GM12878 (cell line): ENCODE measurements around the gene CUL5. TPM values are rescaled to one million over a fixed set of nuclear protein-coding genes. Genes with fewer than 3 reads are reported as not detected.

ENCODE experiments used
- ATAC-seq: fragments of 200-7000 bp; cut with Tn5 transposase; 3 replicates; pipeline ENCODE4 v1.9.1; 2020; ENCODE audit warnings: mild to moderate bottlenecking, moderate library complexity
- BruUV-seq: library from RNA; stranded (reverse); fragments of 400-500 nt; replicated peaks from 2 replicates; lab custom pipeline; 2021; lab: Mats Ljungman, UMichigan
- CTCF ChIA-PET: fragments of 300-600 bp; sonication (Branson Sonifier 250); formaldehyde crosslinking; extraction: SDS; loops from one replicate; lab custom pipeline; 2021; ENCODE audit warnings: inconsistent platforms; lab: Yijun Ruan, JAX
- POLR2A ChIA-PET: fragments of 350-600 bp; formaldehyde crosslinking; extraction: SDS; loops from one replicate; lab custom pipeline; 2021; ENCODE audit warnings: inconsistent platforms; lab: Charles Lee
- RAD21 ChIA-PET: fragments of 300-600 bp; sonication (Branson Sonifier 250); formaldehyde crosslinking; loops from one replicate; lab custom pipeline; 2023; ENCODE audit warnings: antibody characterized with exemption; ENCODE audit not compliant: unreplicated experiment; lab: Charles Lee
- SMC1A ChIA-PET: fragments of 300-600 bp; sonication (Branson Sonifier 250); formaldehyde crosslinking; loops from one replicate; lab custom pipeline; 2023; ENCODE audit not compliant: unreplicated experiment, uncharacterized antibody; lab: Charles Lee
- DNase-seq: peaks from one replicate; pipeline ENCODE4 v3.0.0-alpha.2; 2011; ENCODE audit warnings: low read depth, low spot score
- FAIRE-seq: peaks from 3 replicates; lab custom pipeline; 2011; peaks lifted over from hg19 to GRCh38; lab: Jason Lieb, UNC
- H2AFZ ChIP-seq: 2 replicates; pipeline ENCODE4 v1.6.0; 2011; ENCODE audit warnings: low read depth, low read length, control low read depth; ENCODE audit not compliant: control insufficient read depth
- H3K27ac ChIP-seq: 2 replicates; pipeline ENCODE4 v1.5.1; 2011; ENCODE audit warnings: control low read depth; ENCODE audit not compliant: control insufficient read depth, insufficient read depth
- H3K27me3 ChIP-seq, 2 experiments: replicated peaks in 1 of 2; 2 replicates each; pipeline versions ENCODE4 v1.6.0 to v1.6.1; 2011; ENCODE audit warnings: low read length in 1 of 2; ENCODE audit not compliant: control insufficient read depth in 2 of 2, insufficient read depth in 2 of 2
- H3K36me3 ChIP-seq, 2 experiments: 2 replicates each; pipeline ENCODE4 v1.5.1; 2011; ENCODE audit warnings: low read length in 1 of 2; ENCODE audit not compliant: control insufficient read depth in 2 of 2, insufficient read depth in 2 of 2
- H3K4me1 ChIP-seq: 2 replicates; pipeline ENCODE4 v1.6.1; 2011; ENCODE audit warnings: mild to moderate bottlenecking, low read length, moderate library complexity, mixed read lengths; ENCODE audit not compliant: control insufficient read depth, insufficient read depth
- H3K4me2 ChIP-seq: 2 replicates; pipeline ENCODE4 v1.6.0; 2011; ENCODE audit warnings: control low read depth; ENCODE audit not compliant: control insufficient read depth, insufficient read depth
- H3K4me3 ChIP-seq: fragments of 200-600 bp; sonication (generic); 2 replicates; pipeline ENCODE4 v1.5.1; 2016
- H3K79me2 ChIP-seq: 2 replicates; pipeline ENCODE4 v1.6.0; 2011; ENCODE audit warnings: low read length; ENCODE audit not compliant: control insufficient read depth, insufficient read depth
- H3K9ac ChIP-seq: 2 replicates; pipeline ENCODE4 v1.8.0; 2011; ENCODE audit warnings: low read length, control low read depth, mixed read lengths; ENCODE audit not compliant: control insufficient read depth, insufficient read depth
- H3K9me3 ChIP-seq: replicated peaks from 3 replicates; pipeline ENCODE4 v1.5.1; 2011; ENCODE audit warnings: mild to moderate bottlenecking, low read length; ENCODE audit not compliant: control insufficient read depth, insufficient read depth
- H4K20me1 ChIP-seq: 2 replicates; pipeline ENCODE4 v1.6.0; 2011; ENCODE audit not compliant: control insufficient read depth, insufficient read depth
- EP300 ChIP-seq, 2 experiments: fragments of 150-350 bp in 1 of 2; IDR thresholded peaks; 2 replicates each; pipeline ENCODE4 v1.6.1; 2011 to 2012; ENCODE audit warnings: low read depth in 2 of 2, low read length in 2 of 2, borderline replicate concordance in 1 of 2, improper control_type of control experiment in 1 of 2, inconsistent platforms in 1 of 2; ENCODE audit not compliant: control insufficient read depth in 1 of 2
- KAT2A ChIP-seq: conservative IDR thresholded peaks from 2 replicates; pipeline ENCODE4 v1.6.1; 2011; ENCODE audit warnings: low read depth, low read length; ENCODE audit not compliant: control insufficient read depth
- MXI1 ChIP-seq: fragments of 150-350 bp; IDR thresholded peaks from 2 replicates; pipeline ENCODE4 v1.6.1; 2011; ENCODE audit warnings: low read depth, mild to moderate bottlenecking, inconsistent platforms, low read length, improper control_type of control experiment
- PRDM15 ChIP-seq: fragments of 450-650 bp; formaldehyde crosslinking; IDR thresholded peaks from 2 replicates; pipeline ENCODE4 v1.4.0; 2020; ENCODE audit warnings: mild to moderate bottlenecking, moderate library complexity
- RUNX3 ChIP-seq: IDR thresholded peaks from 2 replicates; pipeline ENCODE4 v1.6.1; 2012; ENCODE audit warnings: low read length, inconsistent platforms
- SIN3A ChIP-seq: IDR thresholded peaks from 2 replicates; pipeline ENCODE4 v1.6.1; 2012; ENCODE audit warnings: low read depth, low read length, improper control_type of control experiment
- ZSCAN29 ChIP-seq: fragments of 450-650 bp; IDR thresholded peaks from 2 replicates; pipeline ENCODE4 v1.6.1; 2017; ENCODE audit warnings: mild to moderate bottlenecking, moderate library complexity
- WGBS: methylation state at CpG from one replicate; pipeline ENCODE4 v1.1.6; 2016; ENCODE audit warnings: low lambda C conversion rate; ENCODE audit not compliant: insufficient replicate concordance, insufficient coverage; ENCODE audit errors: missing lambda C conversion rate; 5-methylcytosine and 5-hydroxymethylcytosine counted together
- in situ Hi-C: fragments of 300-500 bp; cut with MboI; formaldehyde crosslinking; loops from 9 replicates; pipeline ENCODE4 v1.14.3; 2018; ENCODE audit warnings: mixed read lengths
- intact Hi-C: fragments of 100-400 bp; cut with micrococcal nuclease; formaldehyde crosslinking; loops from one replicate; pipeline ENCODE4 v1.14.2; 2022; ENCODE audit not compliant: unreplicated experiment
- polyA plus RNA-seq, 11 experiments: library from polyadenylated mRNA; depleted of rRNA in 4 of 11; unstranded in 6 of 11; stranded (reverse) in 5 of 11; fragments of >200 nt; fragmentation: Nextera tagmentation in 4 of 11; fragmentation: Illumina TruSeq in 1 of 11; extraction: Ambion mirVana in 4 of 11; extraction: Trizol in 1 of 11; gene quantifications; 1 replicate in 1 of 11; 2 replicates in 10 of 11; pipeline versions ENCODE4 v1.2.1 to v1.2.3, GENCODE V29; 2011 to 2016; ENCODE audit warnings: inconsistent platforms in 2 of 11, missing spikeins in 2 of 11, low read depth in 1 of 11
- total RNA-seq, 4 experiments: library from RNA; depleted of rRNA in 3 of 4; stranded (reverse); fragments of >200 nt in 3 of 4; fragmentation: Illumina TruSeq in 1 of 4; extraction: Trizol in 1 of 4; gene quantifications; 2 replicates each; pipeline versions ENCODE4 v1.2.1 to v1.2.3, GENCODE V29; 2013 to 2021
- TF ChIP-seq, protein P1 (sequence below): fragments of 450-650 bp; IDR thresholded peaks from 2 replicates; pipeline ENCODE4 v1.6.1; 2014; ENCODE audit warnings: mild to moderate bottlenecking
- TF ChIP-seq, protein P2 (sequence below): fragments of 450-650 bp; formaldehyde crosslinking; IDR thresholded peaks from 2 replicates; pipeline ENCODE4 v1.5.0; 2022; ENCODE audit warnings: mild to moderate bottlenecking, missing genetic modification characterization

Gene CUL5
- total and polyA plus RNA-seq, 10 of the 15 experiments (the other 5 are each of a cell fraction or from before 2014, with no cell fraction given), result 9.1 to 37.6 (median 18.3) TPM

DNA sequence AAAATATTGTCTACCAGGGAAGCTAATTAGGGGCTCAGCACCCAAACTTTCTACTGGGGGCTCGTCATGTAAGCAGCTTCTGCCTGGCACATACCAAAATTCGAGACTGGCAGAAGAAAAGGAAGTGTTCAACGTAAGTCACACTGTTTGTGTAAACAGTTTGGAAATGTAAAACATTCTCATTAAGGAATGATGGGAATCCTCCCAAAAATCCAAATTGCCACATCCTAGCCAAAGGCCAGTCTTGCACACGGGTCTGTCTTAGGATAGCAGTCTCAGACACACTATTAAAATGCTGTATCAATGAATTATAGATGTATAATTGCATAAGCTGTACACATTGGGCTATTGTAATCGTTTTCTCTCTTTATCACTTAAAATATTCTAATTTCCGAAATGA lies 28.9 kb downstream of the CUL5 start (continued):
- TF ChIP-seq, protein P1, sequence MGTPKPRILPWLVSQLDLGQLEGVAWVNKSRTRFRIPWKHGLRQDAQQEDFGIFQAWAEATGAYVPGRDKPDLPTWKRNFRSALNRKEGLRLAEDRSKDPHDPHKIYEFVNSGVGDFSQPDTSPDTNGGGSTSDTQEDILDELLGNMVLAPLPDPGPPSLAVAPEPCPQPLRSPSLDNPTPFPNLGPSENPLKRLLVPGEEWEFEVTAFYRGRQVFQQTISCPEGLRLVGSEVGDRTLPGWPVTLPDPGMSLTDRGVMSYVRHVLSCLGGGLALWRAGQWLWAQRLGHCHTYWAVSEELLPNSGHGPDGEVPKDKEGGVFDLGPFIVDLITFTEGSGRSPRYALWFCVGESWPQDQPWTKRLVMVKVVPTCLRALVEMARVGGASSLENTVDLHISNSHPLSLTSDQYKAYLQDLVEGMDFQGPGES, result no peak
- no peak for TF ChIP-seq EP300 (IDR thresholded peaks at IDR 0.05; ENCODE audit: borderline replicate concordance in 1 of 2, control insufficient read depth in 1 of 2, low read depth in 2 of 2, low read length in 2 of 2)
- TF ChIP-seq, protein P2, sequence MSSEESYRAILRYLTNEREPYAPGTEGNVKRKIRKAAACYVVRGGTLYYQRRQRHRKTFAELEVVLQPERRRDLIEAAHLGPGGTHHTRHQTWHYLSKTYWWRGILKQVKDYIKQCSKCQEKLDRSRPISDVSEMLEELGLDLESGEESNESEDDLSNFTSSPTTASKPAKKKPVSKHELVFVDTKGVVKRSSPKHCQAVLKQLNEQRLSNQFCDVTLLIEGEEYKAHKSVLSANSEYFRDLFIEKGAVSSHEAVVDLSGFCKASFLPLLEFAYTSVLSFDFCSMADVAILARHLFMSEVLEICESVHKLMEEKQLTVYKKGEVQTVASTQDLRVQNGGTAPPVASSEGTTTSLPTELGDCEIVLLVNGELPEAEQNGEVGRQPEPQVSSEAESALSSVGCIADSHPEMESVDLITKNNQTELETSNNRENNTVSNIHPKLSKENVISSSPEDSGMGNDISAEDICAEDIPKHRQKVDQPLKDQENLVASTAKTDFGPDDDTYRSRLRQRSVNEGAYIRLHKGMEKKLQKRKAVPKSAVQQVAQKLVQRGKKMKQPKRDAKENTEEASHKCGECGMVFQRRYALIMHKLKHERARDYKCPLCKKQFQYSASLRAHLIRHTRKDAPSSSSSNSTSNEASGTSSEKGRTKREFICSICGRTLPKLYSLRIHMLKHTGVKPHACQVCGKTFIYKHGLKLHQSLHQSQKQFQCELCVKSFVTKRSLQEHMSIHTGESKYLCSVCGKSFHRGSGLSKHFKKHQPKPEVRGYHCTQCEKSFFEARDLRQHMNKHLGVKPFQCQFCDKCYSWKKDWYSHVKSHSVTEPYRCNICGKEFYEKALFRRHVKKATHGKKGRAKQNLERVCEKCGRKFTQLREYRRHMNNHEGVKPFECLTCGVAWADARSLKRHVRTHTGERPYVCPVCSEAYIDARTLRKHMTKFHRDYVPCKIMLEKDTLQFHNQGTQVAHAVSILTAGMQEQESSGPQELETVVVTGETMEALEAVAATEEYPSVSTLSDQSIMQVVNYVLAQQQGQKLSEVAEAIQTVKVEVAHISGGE (CRISPR knock-in tag), result no peak
- no peak for TF ChIP-seq ZSCAN29
- TF ChIP-seq, all 136 proteins: peak for 0

- ATAC-seq (no peak), DNase-seq (no peak), FAIRE-seq (no peak)
- no peaks in the 10 kb centered on the region for H3K4me1 ChIP-seq
- intact Hi-C loops (no loop called here), in situ Hi-C loops (no loop called here)
- BruUV-seq, result no TSS peak
- no peaks in the 10 kb centered on the region for H3K9me3 ChIP-seq
- peaks cover 2 to 4% of the 10 kb centered on the region in 2 experiments; a peak in 3 of 4 replicates for H3K36me3 ChIP-seq
- ChIA-PET SMC1A (no interaction called here), CTCF (no interaction called here), POLR2A (interaction anchor here (0.7 kb wide), 1 partner anchor 14 kb away, joined by 3 read pairs; no protein-coding TSS in a partner anchor), RAD21 (no interaction called here)
- no peaks in the 10 kb centered on the region for H4K20me1 ChIP-seq
- H2AFZ ChIP-seq, result no peak overlapping the region
- WGBS, result 86% methylated on average over 1 of the region's 1 CpG
- TF ChIP-seq SIN3A, result no peak
- no peak for TF ChIP-seq KAT2A
- TF ChIP-seq PRDM15 (CRISPR knock-in tag), result no peak
- TF ChIP-seq RUNX3, result no peak
- TF ChIP-seq MXI1, result no peak
- no peaks in the 10 kb centered on the region; the same call in 1 of the 2 replicates for H3K79me2 ChIP-seq
- no peaks in the 10 kb centered on the region for H3K27me3 ChIP-seq
- no peak overlapping the region for H3K4me2 ChIP-seq
- no peak overlapping the region for H3K9ac ChIP-seq
- no peak overlapping the region for H3K27ac ChIP-seq
- H3K4me3 ChIP-seq, result no peak overlapping the region
These were observed 39.6 kb downstream of the CUL5 start for GRCh38 chr11:108048269-108048668.
